H1 (cell line): Measurements from ENCODE around the gene ADPRHL1. TPM values are rescaled to one million over a fixed set of nuclear protein-coding genes. Genes with fewer than 3 reads are reported as not detected.

Experiments
- NRF1 ChIP-seq: IDR thresholded peaks from 2 replicates; pipeline ENCODE4 v1.6.1; 2011; ENCODE audit warnings: mild to moderate bottlenecking, low read depth, low read length, improper control_type of control experiment
- RAD21 ChIP-seq, 2 experiments: IDR thresholded peaks in 1 of 2; conservative IDR thresholded peaks in 1 of 2; 2 replicates each; pipeline ENCODE4 v1.6.1; 2011; ENCODE audit warnings: low read depth in 2 of 2, low read length in 2 of 2, improper control_type of control experiment in 1 of 2, inconsistent platforms in 1 of 2, mild to moderate bottlenecking in 1 of 2, moderate library complexity in 1 of 2
- polyA plus RNA-seq, 7 experiments: library from polyadenylated mRNA; depleted of rRNA in 3 of 7; stranded (reverse) in 5 of 7; unstranded in 2 of 7; fragments of >200 nt in 5 of 7; fragments of 200-250 nt in 2 of 7; gene quantifications; 1 replicate in 5 of 7; 2 replicates in 1 of 7; 4 replicates in 1 of 7; pipeline versions ENCODE4 v1.2.1 to v1.2.3, GENCODE V29; 2011 to 2013; ENCODE audit warnings: missing spikeins in 2 of 7, mixed read lengths in 2 of 7
- total RNA-seq: library from RNA; stranded (reverse); fragmentation: NEBNext Ultra II Directional; extraction: Animal tissue kit (Norgen Biotek cat#: 25700); gene quantifications from 2 replicates; pipeline ENCODE4 v1.2.1, GENCODE V29; 2021
- TF ChIP-seq, protein P1 (sequence below): fragments of 300-600 bp; sonication (generic); IDR thresholded peaks from 2 replicates; pipeline ENCODE4 v1.7.1; 2012; ENCODE audit warnings: low read length, moderate library complexity, mild to moderate bottlenecking, inconsistent platforms; ENCODE audit not compliant: insufficient replicate concordance

Gene ADPRHL1
- total and polyA plus RNA-seq, 2 of the 8 experiments (the other 6 are each of a cell fraction or from before 2014, with no cell fraction given) = 0.74 to 1.7 TPM

GRCh38 chr13:113413898-113414282, 39.4 kb downstream of the ADPRHL1 start (continued):
- TF ChIP-seq, protein P1, sequence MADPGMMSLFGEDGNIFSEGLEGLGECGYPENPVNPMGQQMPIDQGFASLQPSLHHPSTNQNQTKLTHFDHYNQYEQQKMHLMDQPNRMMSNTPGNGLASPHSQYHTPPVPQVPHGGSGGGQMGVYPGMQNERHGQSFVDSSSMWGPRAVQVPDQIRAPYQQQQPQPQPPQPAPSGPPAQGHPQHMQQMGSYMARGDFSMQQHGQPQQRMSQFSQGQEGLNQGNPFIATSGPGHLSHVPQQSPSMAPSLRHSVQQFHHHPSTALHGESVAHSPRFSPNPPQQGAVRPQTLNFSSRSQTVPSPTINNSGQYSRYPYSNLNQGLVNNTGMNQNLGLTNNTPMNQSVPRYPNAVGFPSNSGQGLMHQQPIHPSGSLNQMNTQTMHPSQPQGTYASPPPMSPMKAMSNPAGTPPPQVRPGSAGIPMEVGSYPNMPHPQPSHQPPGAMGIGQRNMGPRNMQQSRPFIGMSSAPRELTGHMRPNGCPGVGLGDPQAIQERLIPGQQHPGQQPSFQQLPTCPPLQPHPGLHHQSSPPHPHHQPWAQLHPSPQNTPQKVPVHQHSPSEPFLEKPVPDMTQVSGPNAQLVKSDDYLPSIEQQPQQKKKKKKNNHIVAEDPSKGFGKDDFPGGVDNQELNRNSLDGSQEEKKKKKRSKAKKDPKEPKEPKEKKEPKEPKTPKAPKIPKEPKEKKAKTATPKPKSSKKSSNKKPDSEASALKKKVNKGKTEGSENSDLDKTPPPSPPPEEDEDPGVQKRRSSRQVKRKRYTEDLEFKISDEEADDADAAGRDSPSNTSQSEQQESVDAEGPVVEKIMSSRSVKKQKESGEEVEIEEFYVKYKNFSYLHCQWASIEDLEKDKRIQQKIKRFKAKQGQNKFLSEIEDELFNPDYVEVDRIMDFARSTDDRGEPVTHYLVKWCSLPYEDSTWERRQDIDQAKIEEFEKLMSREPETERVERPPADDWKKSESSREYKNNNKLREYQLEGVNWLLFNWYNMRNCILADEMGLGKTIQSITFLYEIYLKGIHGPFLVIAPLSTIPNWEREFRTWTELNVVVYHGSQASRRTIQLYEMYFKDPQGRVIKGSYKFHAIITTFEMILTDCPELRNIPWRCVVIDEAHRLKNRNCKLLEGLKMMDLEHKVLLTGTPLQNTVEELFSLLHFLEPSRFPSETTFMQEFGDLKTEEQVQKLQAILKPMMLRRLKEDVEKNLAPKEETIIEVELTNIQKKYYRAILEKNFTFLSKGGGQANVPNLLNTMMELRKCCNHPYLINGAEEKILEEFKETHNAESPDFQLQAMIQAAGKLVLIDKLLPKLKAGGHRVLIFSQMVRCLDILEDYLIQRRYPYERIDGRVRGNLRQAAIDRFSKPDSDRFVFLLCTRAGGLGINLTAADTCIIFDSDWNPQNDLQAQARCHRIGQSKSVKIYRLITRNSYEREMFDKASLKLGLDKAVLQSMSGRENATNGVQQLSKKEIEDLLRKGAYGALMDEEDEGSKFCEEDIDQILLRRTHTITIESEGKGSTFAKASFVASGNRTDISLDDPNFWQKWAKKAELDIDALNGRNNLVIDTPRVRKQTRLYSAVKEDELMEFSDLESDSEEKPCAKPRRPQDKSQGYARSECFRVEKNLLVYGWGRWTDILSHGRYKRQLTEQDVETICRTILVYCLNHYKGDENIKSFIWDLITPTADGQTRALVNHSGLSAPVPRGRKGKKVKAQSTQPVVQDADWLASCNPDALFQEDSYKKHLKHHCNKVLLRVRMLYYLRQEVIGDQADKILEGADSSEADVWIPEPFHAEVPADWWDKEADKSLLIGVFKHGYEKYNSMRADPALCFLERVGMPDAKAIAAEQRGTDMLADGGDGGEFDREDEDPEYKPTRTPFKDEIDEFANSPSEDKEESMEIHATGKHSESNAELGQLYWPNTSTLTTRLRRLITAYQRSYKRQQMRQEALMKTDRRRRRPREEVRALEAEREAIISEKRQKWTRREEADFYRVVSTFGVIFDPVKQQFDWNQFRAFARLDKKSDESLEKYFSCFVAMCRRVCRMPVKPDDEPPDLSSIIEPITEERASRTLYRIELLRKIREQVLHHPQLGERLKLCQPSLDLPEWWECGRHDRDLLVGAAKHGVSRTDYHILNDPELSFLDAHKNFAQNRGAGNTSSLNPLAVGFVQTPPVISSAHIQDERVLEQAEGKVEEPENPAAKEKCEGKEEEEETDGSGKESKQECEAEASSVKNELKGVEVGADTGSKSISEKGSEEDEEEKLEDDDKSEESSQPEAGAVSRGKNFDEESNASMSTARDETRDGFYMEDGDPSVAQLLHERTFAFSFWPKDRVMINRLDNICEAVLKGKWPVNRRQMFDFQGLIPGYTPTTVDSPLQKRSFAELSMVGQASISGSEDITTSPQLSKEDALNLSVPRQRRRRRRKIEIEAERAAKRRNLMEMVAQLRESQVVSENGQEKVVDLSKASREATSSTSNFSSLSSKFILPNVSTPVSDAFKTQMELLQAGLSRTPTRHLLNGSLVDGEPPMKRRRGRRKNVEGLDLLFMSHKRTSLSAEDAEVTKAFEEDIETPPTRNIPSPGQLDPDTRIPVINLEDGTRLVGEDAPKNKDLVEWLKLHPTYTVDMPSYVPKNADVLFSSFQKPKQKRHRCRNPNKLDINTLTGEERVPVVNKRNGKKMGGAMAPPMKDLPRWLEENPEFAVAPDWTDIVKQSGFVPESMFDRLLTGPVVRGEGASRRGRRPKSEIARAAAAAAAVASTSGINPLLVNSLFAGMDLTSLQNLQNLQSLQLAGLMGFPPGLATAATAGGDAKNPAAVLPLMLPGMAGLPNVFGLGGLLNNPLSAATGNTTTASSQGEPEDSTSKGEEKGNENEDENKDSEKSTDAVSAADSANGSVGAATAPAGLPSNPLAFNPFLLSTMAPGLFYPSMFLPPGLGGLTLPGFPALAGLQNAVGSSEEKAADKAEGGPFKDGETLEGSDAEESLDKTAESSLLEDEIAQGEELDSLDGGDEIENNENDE = no peak
- TF ChIP-seq RAD21 (IDR thresholded peaks at IDR 0.05 in 1 of 2, conservative IDR thresholded peaks at IDR 0.05 in 1 of 2; ENCODE audit: low read depth in 2 of 2, low read length in 2 of 2) (no peak), NRF1 (no peak)
- TF ChIP-seq, all 59 proteins: peak for 0
